ENCODE measurements around the gene IMPA2.

IMPA2 gene

GRCh38 chr18:11951390-11951851, 29.9 kb upstream of the IMPA2 start:
- no CpG with 5 or more reads among the region's 9 CpGs for WGBS, 2 donors (ENCODE audit: extremely low coverage in 2 of 2, insufficient read length in 2 of 2, insufficient replicate concordance in 1 of 2)
- Histone ChIP-seq H3K4me1 (ENCODE audit: control insufficient read depth in 2 of 2, insufficient read depth in 1 of 2, low read depth in 1 of 2, low read length in 2 of 2) (peaks cover 9 to 11% of the 10 kb centered on the region in 2 donors), H3K14ac (ENCODE audit: low read length) (no peak overlapping the region), H3K9me3 (replicated peaks in 1 of 2; ENCODE audit: control insufficient read depth in 2 of 2, insufficient read depth in 1 of 2, low read depth in 1 of 2, low read length in 2 of 2) (no peaks in the 10 kb centered on the region), H2BK120ac (ENCODE audit: low read depth, low read length) (no peak overlapping the region), H4K91ac (ENCODE audit: low read depth, low read length, poor library complexity) (no peak overlapping the region), H3K4me3 (ENCODE audit: low read length in 2 of 2) (no peak overlapping the region), H2AK5ac (ENCODE audit: low read depth, low read length) (no peak overlapping the region), H3K79me1 (ENCODE audit: low read depth, low read length) (no peaks in the 10 kb centered on the region), H2BK15ac (ENCODE audit: low read length) (no peak overlapping the region), H3K4ac (ENCODE audit: low read length) (no peak overlapping the region), H3K36me3 (replicated peaks in 1 of 2; ENCODE audit: control insufficient read depth in 2 of 2, insufficient read depth in 2 of 2, low read length in 2 of 2) (no peaks in the 10 kb centered on the region), H2BK5ac (ENCODE audit: low read length) (no peak overlapping the region), H4K8ac (ENCODE audit: low read depth, low read length) (no peak overlapping the region), H3K18ac (ENCODE audit: low read length) (peak overlapping the region; percentile 63), H2BK12ac (ENCODE audit: low read length) (no peak overlapping the region), H3K27ac (replicated peaks; ENCODE audit: low read length) (no peak overlapping the region), H3K9ac (ENCODE audit: low read depth, low read length, poor library complexity) (no peak overlapping the region), H3K27me3 (ENCODE audit: control insufficient read depth in 3 of 3, insufficient read depth in 3 of 3, low read depth in 1 of 3, low read length in 3 of 3) (no peaks in the 10 kb centered on the region), H3K4me2 (ENCODE audit: insufficient read depth, low read length, poor library complexity, severe bottlenecking) (no peak overlapping the region), H3K23ac (ENCODE audit: low read depth, low read length, poor library complexity) (peak overlapping the region; percentile 47), H2AFZ (ENCODE audit: low read length) (peak overlapping the region; percentile 55)
- DNase-seq (ENCODE audit: low spot score) = no peak

- no CpG with 5 or more reads among the region's 5 CpGs for WGBS, 2 donors (ENCODE audit: extremely low coverage in 2 of 2, insufficient read length in 2 of 2, insufficient replicate concordance in 1 of 2)
- H3K36me3 ChIP-seq (replicated peaks in 1 of 2; ENCODE audit: control insufficient read depth in 2 of 2, insufficient read depth in 2 of 2, low read length in 2 of 2) = no peaks in the 10 kb centered on the region
- H2BK12ac ChIP-seq (ENCODE audit: low read length) = no peak overlapping the region
- no peaks in the 10 kb centered on the region for H3K27me3 ChIP-seq (ENCODE audit: control insufficient read depth in 3 of 3, insufficient read depth in 3 of 3, low read depth in 1 of 3, low read length in 3 of 3)
- no peak overlapping the region for H3K14ac ChIP-seq (ENCODE audit: low read length)
- H3K79me1 ChIP-seq (ENCODE audit: low read depth, low read length) = no peaks in the 10 kb centered on the region
- H2AK5ac ChIP-seq (ENCODE audit: low read depth, low read length) = no peak overlapping the region
- peaks cover 4 to 6% of the 10 kb centered on the region in 2 donors for H3K4me1 ChIP-seq (ENCODE audit: control insufficient read depth in 2 of 2, insufficient read depth in 1 of 2, low read depth in 1 of 2, low read length in 2 of 2)
- no peak overlapping the region for H2BK120ac ChIP-seq (ENCODE audit: low read depth, low read length)
- H3K4me2 ChIP-seq (ENCODE audit: insufficient read depth, low read length, poor library complexity, severe bottlenecking) = no peak overlapping the region
- H3K9me3 ChIP-seq (replicated peaks in 1 of 2; ENCODE audit: control insufficient read depth in 2 of 2, insufficient read depth in 1 of 2, low read depth in 1 of 2, low read length in 2 of 2) = peaks cover 0 to 12% of the 10 kb centered on the region in 2 donors
- no peak overlapping the region for H4K91ac ChIP-seq (ENCODE audit: low read depth, low read length, poor library complexity)
- H2BK15ac ChIP-seq (ENCODE audit: low read length) = no peak overlapping the region
- H2BK5ac ChIP-seq (ENCODE audit: low read length) = no peak overlapping the region
- no peak overlapping the region for H3K27ac ChIP-seq (replicated peaks; ENCODE audit: low read length)
- no peak overlapping the region for H3K4me3 ChIP-seq (ENCODE audit: low read length in 2 of 2)
- H3K9ac ChIP-seq (ENCODE audit: low read depth, low read length, poor library complexity) = no peak overlapping the region
- H3K4ac ChIP-seq (ENCODE audit: low read length) = no peak overlapping the region
- no peak overlapping the region for H2AFZ ChIP-seq (ENCODE audit: low read length)
- H4K8ac ChIP-seq (ENCODE audit: low read depth, low read length) = no peak overlapping the region
- H3K18ac ChIP-seq (ENCODE audit: low read length) = no peak overlapping the region
- no peak overlapping the region for H3K23ac ChIP-seq (ENCODE audit: low read depth, low read length, poor library complexity)
- DNase-seq (ENCODE audit: low spot score) = no peak
Observed at GRCh38 chr18:11953113-11953512, 28.2 kb upstream of the IMPA2 start.

- peaks cover 0 to 6% of the 10 kb centered on the region in 2 donors for H3K4me1 ChIP-seq (ENCODE audit: control insufficient read depth in 2 of 2, insufficient read depth in 1 of 2, low read depth in 1 of 2, low read length in 2 of 2)
- peaks cover 3 to 12% of the 10 kb centered on the region in 2 donors for H3K9me3 ChIP-seq (replicated peaks in 1 of 2; ENCODE audit: control insufficient read depth in 2 of 2, insufficient read depth in 1 of 2, low read depth in 1 of 2, low read length in 2 of 2)
- H2AFZ ChIP-seq (ENCODE audit: low read length) = peak overlapping the region; percentile 19
- H2BK5ac ChIP-seq (ENCODE audit: low read length) = no peak overlapping the region
- H4K8ac ChIP-seq (ENCODE audit: low read depth, low read length) = no peak overlapping the region
- H3K4ac ChIP-seq (ENCODE audit: low read length) = no peak overlapping the region
- WGBS, 2 donors (ENCODE audit: extremely low coverage in 2 of 2, insufficient read length in 2 of 2, insufficient replicate concordance in 1 of 2) = no CpG with 5 or more reads among the region's 8 CpGs
- no peak overlapping the region for H3K9ac ChIP-seq (ENCODE audit: low read depth, low read length, poor library complexity)
- H3K27me3 ChIP-seq (ENCODE audit: control insufficient read depth in 3 of 3, insufficient read depth in 3 of 3, low read depth in 1 of 3, low read length in 3 of 3) = no peaks in the 10 kb centered on the region
- H3K14ac ChIP-seq (ENCODE audit: low read length) = no peak overlapping the region
- no peak for DNase-seq (ENCODE audit: low spot score)
- H2BK120ac ChIP-seq (ENCODE audit: low read depth, low read length) = no peak overlapping the region
- H2AK5ac ChIP-seq (ENCODE audit: low read depth, low read length) = no peak overlapping the region
- H3K4me2 ChIP-seq (ENCODE audit: insufficient read depth, low read length, poor library complexity, severe bottlenecking) = no peak overlapping the region
- no peaks in the 10 kb centered on the region for H3K79me1 ChIP-seq (ENCODE audit: low read depth, low read length)
- H3K4me3 ChIP-seq (ENCODE audit: low read length in 2 of 2) = no peak overlapping the region
- H3K27ac ChIP-seq (replicated peaks; ENCODE audit: low read length) = no peak overlapping the region
- no peak overlapping the region for H3K23ac ChIP-seq (ENCODE audit: low read depth, low read length, poor library complexity)
- H3K18ac ChIP-seq (ENCODE audit: low read length) = no peak overlapping the region
- H3K36me3 ChIP-seq (replicated peaks in 1 of 2; ENCODE audit: control insufficient read depth in 2 of 2, insufficient read depth in 2 of 2, low read length in 2 of 2) = no peaks in the 10 kb centered on the region
- no peak overlapping the region for H4K91ac ChIP-seq (ENCODE audit: low read depth, low read length, poor library complexity)
- H2BK15ac ChIP-seq (ENCODE audit: low read length) = no peak overlapping the region
- no peak overlapping the region for H2BK12ac ChIP-seq (ENCODE audit: low read length)
Observed at GRCh38 chr18:11955239-11956029, 25.9 kb upstream of the IMPA2 start.

GRCh38 chr18:11956371-11957308, 24.7 kb upstream of the IMPA2 start:
- no peaks in the 10 kb centered on the region for H3K36me3 ChIP-seq (replicated peaks in 1 of 2; ENCODE audit: control insufficient read depth in 2 of 2, insufficient read depth in 2 of 2, low read length in 2 of 2)
- H3K9ac ChIP-seq (ENCODE audit: low read depth, low read length, poor library complexity) = no peak overlapping the region
- H3K4ac ChIP-seq (ENCODE audit: low read length) = no peak overlapping the region
- WGBS, 2 donors (ENCODE audit: extremely low coverage in 2 of 2, insufficient read length in 2 of 2, insufficient replicate concordance in 1 of 2) = no CpG with 5 or more reads among the region's 10 CpGs
- H3K4me2 ChIP-seq (ENCODE audit: insufficient read depth, low read length, poor library complexity, severe bottlenecking) = no peak overlapping the region
- no peak overlapping the region for H2BK15ac ChIP-seq (ENCODE audit: low read length)
- DNase-seq (ENCODE audit: low spot score) = no peak
- peaks cover 3 to 12% of the 10 kb centered on the region in 2 donors for H3K9me3 ChIP-seq (replicated peaks in 1 of 2; ENCODE audit: control insufficient read depth in 2 of 2, insufficient read depth in 1 of 2, low read depth in 1 of 2, low read length in 2 of 2)
- no peak overlapping the region for H2AK5ac ChIP-seq (ENCODE audit: low read depth, low read length)
- peaks cover 0 to 4% of the 10 kb centered on the region in 2 donors for H3K4me1 ChIP-seq (ENCODE audit: control insufficient read depth in 2 of 2, insufficient read depth in 1 of 2, low read depth in 1 of 2, low read length in 2 of 2)
- H3K18ac ChIP-seq (ENCODE audit: low read length) = no peak overlapping the region
- H2BK12ac ChIP-seq (ENCODE audit: low read length) = no peak overlapping the region
- no peak overlapping the region for H3K4me3 ChIP-seq (ENCODE audit: low read length in 2 of 2)
- H4K8ac ChIP-seq (ENCODE audit: low read depth, low read length) = no peak overlapping the region
- H3K14ac ChIP-seq (ENCODE audit: low read length) = no peak overlapping the region
- no peak overlapping the region for H3K23ac ChIP-seq (ENCODE audit: low read depth, low read length, poor library complexity)
- H4K91ac ChIP-seq (ENCODE audit: low read depth, low read length, poor library complexity) = no peak overlapping the region
- H3K27me3 ChIP-seq (ENCODE audit: control insufficient read depth in 3 of 3, insufficient read depth in 3 of 3, low read depth in 1 of 3, low read length in 3 of 3) = no peaks in the 10 kb centered on the region
- H2BK120ac ChIP-seq (ENCODE audit: low read depth, low read length) = no peak overlapping the region
- H2BK5ac ChIP-seq (ENCODE audit: low read length) = no peak overlapping the region
- H3K79me1 ChIP-seq (ENCODE audit: low read depth, low read length) = no peaks in the 10 kb centered on the region
- no peak overlapping the region for H3K27ac ChIP-seq (replicated peaks; ENCODE audit: low read length)
- no peak overlapping the region for H2AFZ ChIP-seq (ENCODE audit: low read length)
